GM18868 (cell line): Measurements from ENCODE around the gene PCNA.

Experiments used
- ATAC-seq: cut with Tn5 transposase; IDR thresholded peaks from one replicate; pipeline ENCODE4 v1.9.1; 2021; ENCODE audit warnings: mild to moderate bottlenecking, moderate library complexity; ENCODE audit not compliant: unreplicated experiment

Gene PCNA

DNA sequence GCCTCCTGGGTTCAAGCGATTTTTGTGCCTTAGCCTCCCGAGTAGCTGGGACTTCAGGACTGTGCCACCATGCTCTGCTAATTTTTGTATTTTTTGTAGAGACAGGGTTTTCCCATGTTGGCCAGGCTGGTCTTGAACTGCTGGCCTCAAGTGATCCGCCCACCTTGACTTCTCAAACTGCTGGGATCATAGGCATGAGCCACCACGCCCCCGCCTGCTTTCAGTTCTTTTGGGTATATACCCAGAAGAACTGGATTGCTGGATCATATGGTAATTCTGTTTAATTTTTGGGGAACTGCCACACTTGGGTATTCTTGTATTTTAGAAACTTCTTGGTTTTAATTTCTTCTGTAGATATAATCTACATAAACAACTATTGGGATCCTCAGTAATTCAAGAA, 24.1 kb upstream of the PCNA start:
- ATAC-seq = no peak

DNA sequence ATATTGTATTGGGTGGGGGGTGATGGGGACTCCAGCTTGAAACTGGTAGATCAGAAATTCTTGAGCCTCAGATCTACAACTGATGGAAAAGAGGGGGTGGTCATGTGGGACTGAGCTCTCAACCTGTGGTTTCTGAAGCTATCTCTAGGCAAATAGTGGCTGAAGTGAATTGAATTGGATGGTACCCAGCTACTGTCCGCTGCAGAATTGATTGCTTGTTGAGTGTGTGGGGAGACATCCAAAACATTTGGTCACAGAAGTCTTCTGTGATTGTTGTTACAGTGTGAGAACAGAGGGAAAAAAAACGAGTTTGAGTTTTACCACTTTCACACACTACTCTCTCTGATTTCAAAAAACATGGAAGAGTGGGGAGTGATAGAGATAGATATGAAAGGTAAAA, 21.9 kb upstream of the PCNA start:
- no peak for ATAC-seq

DNA sequence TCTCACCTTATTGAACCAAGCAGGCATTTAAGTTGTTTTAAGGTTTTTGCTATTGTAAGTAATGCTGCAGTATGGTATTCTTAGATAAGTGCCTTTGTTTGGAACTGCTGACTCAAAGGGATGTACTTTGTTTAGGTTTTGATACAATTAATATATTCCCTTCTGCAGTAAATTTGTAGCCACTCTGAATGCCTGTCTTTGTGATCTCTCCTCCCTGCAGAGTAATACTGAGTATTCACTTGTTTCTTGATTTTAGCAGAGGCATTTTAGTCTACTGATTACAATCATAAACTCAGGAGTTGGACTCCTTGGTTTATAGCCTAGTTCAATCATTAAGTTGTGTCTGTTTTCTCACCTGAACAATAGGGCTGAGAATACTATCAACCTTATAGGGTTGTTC, 20.4 kb upstream of the PCNA start:
- no peak for ATAC-seq

DNA sequence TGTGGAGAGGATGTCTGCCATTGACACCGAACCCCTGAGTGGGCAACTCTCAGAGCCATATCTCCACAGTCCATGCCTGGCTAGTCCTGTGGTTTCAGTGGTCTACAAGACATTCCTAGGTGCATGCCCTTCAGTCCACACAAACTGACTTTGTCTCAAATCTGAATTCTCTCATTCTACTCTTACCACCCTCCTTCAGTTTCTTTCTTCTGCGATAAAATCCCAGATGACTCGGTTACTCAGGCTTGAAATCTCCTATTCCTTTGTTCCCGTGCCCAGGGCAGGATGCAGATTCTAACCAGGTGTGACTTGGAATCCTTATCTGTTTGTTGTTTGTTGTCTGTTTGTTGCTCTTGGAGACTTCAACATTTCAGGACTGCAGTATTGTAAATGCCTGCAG, 16.3 kb upstream of the PCNA start:
- peak; percentile 28 for ATAC-seq

DNA sequence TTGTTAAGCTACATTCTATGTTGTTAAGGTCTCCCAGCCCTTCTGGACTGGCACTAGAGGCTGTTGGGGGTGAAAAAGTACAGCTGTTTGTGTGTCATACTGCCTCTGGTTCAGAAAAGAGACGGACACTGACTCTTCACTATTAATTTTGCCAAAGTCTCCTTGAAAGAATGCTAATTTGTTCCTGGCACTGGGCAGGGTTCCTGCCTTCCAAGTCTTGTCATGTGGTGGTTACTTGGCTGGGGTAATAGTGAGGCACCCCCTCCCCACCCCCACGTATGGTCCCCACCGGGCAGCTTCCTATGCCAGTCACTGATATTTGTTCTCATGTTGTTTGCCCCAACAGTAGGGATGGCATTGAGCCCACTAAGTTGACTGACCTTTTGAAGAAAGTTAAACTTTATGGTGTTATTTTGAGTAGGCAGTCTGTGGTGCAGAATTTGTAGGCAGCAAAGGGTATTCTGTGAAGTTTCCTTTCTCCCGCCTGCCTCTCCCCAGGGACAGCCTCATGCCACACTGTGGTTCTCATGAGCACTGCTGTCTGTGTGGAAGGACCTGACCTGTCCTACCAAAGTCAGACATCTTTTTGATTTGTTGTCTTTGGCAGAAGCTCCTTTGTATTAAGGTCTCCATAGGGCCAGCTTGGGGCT, 15.7 kb upstream of the PCNA start:
- peak; percentile 65 for ATAC-seq

DNA sequence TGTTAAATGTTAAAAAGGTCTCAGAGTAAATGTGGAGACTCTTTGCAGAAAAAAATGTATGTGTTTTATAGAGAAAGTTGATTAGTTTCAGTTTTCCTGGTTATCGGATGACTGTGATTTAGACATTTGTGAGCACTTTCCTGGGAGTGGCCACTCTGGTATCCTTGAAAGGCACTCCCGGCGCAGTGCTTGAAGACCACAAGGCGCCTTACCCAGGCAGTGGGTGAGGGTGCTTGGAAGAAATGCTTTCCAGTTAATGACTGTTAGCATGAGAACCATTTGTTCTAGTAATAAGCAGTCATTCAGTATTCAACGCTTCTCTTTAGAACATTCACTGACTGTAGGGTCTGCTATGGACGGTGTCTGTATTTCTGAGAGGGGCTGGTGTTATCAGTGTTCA, 14.2 kb upstream of the PCNA start:
- ATAC-seq = no peak

DNA sequence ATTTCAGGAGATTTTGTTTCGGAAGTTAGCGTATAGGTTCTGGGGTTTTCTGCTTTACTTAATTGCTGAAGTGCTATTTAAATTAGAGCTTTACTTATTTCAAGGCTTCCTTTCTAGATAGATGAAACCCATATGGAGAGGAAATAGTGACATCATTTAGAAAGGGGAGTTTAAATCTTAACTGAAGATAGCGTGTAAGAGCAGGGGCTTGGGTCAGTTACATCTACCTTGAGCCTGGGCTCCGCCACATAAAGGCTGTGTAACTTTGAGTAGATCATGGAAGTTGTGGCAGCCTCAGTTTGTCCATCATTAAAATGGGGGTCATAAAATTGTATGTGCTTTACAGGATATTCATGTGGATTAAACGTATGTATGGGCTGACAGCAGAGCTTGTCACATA, 11.7 kb upstream of the PCNA start:
- ATAC-seq = no peak

DNA sequence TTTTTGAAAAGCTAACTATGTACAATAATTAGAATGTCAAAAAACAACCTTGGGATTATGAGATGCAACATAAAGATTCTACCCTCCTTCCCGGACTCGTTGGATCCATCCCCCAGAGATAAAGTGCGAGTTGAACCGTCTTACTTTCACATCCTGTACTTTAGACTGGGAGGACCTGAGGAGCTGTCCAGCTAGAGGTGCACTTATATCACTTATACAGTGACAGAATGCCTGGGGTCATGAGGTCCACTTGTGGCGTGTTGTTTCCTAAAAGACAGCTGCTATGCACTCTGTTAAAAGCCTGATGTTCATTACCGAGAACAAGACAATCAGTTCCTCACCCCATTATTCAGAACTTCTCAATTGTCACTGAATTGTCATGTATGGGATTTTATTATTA, 9.1 kb upstream of the PCNA start:
- ATAC-seq = no peak

DNA sequence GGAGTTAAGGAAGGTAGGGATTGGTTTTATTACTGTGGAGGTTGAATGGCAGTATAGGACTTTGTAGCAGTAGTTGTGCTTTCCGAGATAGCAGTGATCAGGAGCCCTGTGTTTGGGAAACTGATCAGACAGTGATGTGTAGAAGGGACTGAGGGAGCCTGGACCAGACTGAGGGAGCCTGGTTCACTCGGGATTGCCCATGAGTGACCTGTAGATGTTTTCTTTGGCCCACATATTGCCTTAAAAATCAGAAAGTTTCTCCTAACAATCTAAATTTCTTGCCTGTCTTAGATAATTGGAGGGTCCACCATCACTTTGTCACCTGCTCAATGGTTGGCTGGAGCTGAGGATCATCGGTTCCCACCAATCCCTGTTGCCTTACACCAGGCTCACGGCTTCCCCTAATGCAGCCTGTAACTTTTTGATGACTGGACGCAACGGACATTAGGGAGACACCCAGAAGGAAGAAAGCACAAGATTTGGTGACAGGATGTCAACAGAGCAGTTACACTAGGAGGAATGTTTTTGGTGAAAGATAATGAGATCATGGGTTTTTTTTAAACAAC, 8.2 kb upstream of the PCNA start:
- ATAC-seq = no peak

DNA sequence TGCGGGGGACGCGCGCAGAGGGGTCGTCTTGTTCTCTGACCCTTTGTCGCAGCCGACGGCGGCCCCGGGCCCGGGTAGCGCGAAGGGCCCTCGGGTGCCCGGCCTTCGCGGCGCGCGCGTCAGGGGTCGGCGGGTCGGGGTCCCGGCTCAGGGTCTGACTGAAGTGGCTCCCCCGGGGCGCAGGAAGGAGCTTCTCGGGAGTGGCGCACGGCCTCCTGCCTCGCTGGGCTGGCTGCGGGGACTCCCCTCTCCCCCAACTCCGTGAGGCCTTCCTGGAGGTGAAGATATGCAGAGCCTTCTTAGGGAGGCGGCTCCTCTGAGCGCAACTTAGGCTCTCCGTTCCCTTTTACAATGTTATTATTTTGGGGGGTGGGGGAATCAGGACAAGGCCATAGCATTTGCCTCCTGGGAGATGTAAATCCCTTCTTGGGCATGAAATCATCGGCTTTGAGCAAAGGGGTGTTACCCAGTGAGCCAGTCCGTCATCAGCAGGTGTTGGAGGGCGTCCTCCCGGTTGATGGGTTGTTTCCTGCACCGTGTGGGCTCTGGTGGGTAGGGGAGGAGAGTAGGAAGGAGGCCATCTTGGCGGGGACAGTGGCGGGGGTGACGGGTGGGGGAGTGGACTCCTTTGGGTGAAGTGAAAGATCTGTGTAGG, 7.6 kb upstream of the PCNA start:
- ATAC-seq = peak; percentile 37

DNA sequence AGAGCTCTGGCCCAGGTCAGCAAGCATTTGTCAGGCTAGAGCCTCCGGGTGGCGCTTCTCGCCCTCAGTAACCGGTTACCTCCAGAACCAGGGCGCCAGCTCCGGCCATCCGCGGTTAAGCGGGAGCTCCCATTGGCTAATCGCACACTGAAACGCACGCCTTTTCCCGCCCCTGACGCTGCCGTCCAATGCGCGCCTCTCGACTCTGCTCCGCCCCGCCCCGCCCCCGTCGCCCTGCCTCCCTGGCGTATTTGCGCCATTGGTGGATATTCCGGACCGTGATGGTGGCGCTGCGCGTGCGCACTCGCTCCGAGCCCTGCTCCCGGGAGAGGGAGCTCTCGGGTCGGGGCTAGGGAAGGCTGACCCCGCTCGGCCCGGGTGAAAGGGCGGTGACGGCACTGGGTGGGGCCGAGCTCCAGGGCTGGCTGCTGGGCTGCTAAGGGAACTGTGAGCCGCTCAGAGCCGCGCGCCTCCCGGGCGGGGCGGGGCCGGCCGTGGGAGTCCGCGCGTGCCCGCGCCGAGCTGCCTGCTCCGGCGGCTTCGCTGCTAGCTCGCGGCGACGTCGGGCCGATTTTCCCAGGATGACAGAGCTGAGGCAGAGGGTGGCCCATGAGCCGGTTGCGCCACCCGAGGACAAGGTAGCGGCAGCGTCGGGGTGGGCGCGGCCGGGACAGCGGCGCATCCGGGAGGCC, 6.9 kb upstream of the PCNA start, which contains the start of gene CDS2:
TSS of gene CDS2 (plus strand) at position 497 of the 692 bp plus-strand sequence. CDS start at position 582, 85 bp downstream.
- ATAC-seq = peak; percentile 83

DNA sequence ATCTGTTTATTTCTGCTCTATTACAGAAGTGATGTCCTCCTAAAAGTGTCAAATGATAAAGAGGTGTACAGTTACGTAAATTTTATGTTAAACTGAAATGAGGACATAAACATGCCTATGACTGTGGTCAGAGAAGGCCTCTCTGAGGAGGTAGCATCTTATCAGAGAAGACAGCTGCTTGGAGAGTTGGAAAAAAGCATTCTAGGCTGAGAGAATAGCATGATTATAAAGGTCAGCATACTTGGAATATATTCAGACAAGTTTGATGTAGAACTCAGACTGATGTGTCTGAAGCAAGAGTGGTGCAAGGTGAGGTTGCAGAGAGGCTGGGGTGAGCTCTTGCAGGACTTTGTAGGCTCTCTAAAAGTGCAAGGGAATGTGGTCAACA, 3.1 kb upstream of the PCNA start:
- ATAC-seq = no peak

DNA sequence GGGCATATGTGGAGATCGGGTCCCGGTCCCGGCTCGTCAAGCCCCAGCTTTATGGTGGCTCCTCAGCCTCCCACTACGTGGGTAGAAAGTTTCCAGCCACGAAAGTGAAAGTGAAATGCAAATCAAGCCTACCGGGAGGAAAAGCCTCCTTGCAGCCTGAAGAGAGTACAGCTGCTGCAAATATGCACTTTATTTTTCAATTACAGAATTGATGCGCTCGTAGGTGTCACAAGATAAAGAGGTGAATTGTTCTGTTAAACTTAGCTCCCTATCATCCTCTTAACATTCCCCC, 373 bp upstream of the PCNA start:
- ATAC-seq = no peak

DNA sequence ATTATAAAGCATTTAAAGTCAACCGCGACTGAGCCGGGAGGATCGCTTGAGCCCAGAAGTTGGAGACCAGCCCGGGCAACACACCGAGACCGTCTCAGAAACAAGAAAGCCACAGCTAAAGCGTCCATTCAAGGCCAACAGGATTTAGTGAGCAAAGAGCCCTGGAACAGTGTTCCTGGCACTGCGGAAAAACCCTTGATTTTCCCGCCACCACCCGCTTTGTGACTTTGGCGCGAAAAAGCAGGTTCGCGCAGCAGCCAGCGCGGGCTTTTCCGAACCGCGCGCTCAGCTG, 669 bp downstream of the PCNA start:
- ATAC-seq = no peak

DNA sequence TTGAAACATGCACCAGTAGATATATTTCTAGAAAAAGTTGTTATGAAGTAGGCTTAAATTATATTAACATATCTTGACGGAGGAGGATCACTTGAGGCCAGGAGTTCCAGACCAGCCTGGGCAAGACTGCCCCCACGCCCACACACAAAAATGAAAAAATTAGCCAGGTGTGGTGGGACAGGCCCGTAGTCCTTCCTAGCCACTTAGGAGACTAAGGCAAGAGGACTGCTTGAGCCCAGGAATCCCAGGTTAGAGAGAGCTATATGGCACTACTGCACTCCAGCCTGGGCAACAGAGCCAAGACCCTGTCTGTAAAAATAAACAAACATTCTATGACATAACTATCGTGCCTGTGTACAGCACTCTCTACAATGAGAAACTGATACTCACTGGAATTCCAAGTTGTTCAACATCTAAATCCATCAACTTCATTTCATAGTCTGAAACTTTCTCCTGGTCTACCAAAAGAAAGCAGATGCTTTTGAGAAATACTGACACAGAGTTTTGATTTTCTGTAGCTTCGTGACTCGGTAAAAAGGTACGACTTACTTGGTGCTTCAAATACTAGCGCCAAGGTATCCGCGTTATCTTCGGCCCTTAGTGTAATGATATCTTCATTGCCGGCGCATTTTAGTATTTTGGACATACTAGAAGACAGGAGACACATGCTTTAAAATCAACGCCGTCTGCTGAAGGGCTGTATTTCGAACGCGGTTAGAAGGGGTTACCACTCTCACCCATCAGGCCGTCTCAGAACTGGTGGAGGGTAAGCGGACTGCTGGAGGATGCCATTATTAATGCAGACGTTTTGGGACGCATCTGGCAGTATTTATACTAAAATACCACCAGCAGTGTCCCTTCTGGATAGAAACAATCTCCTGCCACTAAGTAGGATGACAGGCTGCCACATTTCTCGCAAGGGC, 1.3 kb downstream of the PCNA start:
- no peak for ATAC-seq

DNA sequence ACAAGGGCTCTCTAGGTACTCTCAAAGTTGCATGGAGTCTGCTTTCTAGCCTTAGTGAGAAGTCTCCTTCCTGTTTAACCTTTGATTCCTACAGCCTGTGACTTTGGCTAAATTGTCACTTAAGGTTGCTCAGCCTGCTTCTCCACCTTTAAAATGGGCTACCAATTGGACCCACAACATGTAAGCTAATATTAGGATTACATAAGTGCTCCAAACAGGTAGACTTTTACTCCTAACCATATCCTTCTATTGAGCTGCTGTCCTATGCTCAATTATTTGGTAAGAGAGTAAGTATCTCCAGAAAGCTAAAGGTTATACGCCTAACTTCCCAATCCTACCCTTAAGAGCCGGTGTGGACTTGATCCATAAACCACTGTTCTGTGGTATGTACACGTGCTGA, 2.9 kb downstream of the PCNA start:
- no peak for ATAC-seq

DNA sequence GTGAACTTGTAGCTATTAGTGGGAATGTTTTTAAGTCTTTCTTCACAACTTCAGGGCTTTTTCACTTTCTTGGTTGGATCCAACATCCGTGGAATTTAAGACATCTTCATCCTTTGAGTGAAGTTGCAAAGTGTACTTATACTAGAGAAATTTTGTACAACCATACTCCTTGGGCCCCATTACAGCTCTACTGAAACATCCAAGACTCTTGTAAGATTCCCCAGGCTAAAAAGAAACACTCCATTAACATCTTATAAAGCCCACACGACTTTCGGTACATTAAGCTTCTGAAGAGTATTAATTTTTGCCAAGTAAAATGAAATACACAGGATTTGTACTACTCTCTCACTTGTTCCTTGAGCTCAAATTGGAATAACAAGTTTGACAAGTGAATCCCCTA, 5.4 kb downstream of the PCNA start:
- ATAC-seq = no peak

DNA sequence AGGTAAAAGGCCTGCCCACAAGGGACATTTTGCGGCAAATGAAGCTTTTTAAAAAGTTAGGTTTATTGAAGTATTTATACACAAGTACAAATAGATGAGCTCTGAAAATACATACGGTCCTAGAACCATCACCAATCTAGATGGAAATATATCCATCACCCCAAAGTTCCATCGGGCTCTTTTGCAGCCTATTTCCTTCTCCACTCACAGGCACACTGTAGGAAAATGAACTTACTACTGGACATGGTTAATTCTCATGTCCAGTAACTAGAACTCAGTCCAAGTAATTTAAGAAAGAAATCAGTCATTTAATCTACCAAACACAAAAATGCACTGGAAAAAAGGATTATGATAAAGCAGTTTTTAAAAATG, 6.2 kb downstream of the PCNA start:
- ATAC-seq = no peak

DNA sequence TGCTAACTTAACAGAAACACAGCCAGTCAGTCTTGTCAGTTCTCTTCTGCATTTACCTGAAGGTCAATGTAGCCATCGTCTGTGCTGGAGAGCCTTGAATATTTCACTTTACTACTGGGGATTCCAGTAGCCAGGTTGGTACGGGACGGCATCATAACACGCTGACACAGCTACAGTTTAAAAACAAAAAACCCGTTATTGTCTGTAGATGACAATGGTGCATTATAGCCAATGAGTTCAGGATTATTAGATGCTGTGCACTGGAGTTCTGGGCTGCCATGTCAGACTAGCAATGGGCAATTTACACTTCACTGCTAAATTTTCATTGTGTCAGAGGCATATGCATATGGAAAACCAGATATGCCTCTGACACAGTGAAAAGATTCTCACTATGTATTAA, 10.5 kb downstream of the PCNA start:
- ATAC-seq = no peak

DNA sequence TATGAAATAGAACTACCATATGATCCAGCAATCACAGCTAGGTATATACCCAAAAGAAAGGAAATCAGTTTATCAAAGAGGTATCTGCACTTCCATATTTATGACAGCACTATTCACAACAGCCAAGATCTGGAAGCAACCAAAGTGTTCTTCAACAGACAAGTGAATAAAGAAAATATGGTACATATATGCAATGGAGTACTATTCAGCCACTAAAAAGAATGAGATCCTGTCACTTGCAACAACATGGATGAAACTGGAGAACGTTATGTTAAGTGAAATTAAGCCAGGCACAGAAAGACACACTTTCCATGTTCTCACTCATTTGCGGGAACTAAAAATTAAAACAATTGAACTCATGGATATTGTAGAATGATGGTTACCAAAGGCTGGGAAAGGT, 15.3 kb downstream of the PCNA start:
- ATAC-seq = no peak

DNA sequence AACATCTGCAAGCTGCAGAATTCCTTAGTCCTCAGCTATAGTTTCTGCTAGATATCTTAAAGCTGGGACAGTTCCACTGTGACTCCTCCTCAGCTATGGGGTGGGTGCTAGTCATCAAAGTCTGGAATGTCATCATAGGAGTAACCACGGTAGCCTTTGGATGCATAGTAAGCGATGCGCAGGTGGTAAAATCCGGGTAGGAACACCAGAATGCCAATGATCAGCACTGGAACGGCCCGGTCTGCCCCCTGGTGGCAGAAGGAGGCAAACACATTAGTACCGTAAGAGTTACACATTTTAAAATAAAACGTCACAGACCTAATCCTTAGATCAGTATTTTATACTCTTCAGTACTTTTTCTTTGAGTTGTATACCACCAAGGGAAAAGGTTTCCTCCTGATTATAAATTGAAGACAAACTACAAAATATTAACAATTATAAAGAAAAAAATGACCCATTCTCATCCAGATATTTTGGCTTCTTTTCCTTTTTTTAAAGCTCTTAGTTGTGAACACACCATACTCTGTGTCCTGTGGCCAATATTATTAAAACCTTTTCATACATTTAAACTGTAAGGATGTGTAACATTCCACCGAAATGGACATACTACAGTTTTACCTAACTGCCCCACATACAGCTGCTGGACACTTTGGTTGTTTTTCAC, 18.9 kb downstream of the PCNA start:
- peak; percentile 72 for ATAC-seq
